ENCODE results near the gene PIP5K1B.
"Not testable (repeated sequence)": the region's sequence is repeated elsewhere in the genome, so short reads cannot be mapped to it uniquely, and the experiment has no call there.

PIP5K1B gene

GRCh38 chr9:69044240-69045219, 339.5 kb downstream of the PIP5K1B start:
- no peak for DNase-seq

- no peak for DNase-seq
Observed at GRCh38 chr9:69045821-69046220, 340.8 kb downstream of the PIP5K1B start.

- no peak for DNase-seq
Observed at GRCh38 chr9:69046723-69047122, 341.7 kb downstream of the PIP5K1B start.

- DNase-seq: no peak
Observed at GRCh38 chr9:69047371-69047770, 342.3 kb downstream of the PIP5K1B start.

GRCh38 chr9:69049094-69049493, 344.1 kb downstream of the PIP5K1B start:
- no peak for DNase-seq

- DNase-seq: not testable (repeated sequence)
Observed at GRCh38 chr9:69050936-69051335, 345.9 kb downstream of the PIP5K1B start.

GRCh38 chr9:69054989-69055388, 349.9 kb downstream of the PIP5K1B start:
- no peak for DNase-seq

GRCh38 chr9:69056191-69056815, 351.3 kb downstream of the PIP5K1B start:
- no peak for DNase-seq

GRCh38 chr9:69058101-69058500, 353.1 kb downstream of the PIP5K1B start:
- no peak for DNase-seq

All from NCI-H1436 (cell line).